T47D (cell line): ENCODE data around the gene SIX5.
A peak's percentile ranks its signal among the peaks of the same experiment; 100 is the strongest.

Experiments
- DNase-seq, 2 experiments: peaks; one replicate each; pipeline versions ENCODE4 v3.0.0 to v3.0.0-alpha.2; 2011 to 2012; ENCODE audit warnings: low read depth in 1 of 2, low spot score in 1 of 2
- JUND ChIP-seq: IDR thresholded peaks from 2 replicates; pipeline ENCODE4 v1.6.1; 2012; ENCODE audit warnings: low read depth
- in situ Hi-C: cut with HindIII; loops from 2 replicates; pipeline ENCODE4 v1.10.0; 2016; ENCODE audit warnings: low sequenced_read_pairs, low pct_unique_long_range_greater_than_20kb

The SIX5 gene

DNA sequence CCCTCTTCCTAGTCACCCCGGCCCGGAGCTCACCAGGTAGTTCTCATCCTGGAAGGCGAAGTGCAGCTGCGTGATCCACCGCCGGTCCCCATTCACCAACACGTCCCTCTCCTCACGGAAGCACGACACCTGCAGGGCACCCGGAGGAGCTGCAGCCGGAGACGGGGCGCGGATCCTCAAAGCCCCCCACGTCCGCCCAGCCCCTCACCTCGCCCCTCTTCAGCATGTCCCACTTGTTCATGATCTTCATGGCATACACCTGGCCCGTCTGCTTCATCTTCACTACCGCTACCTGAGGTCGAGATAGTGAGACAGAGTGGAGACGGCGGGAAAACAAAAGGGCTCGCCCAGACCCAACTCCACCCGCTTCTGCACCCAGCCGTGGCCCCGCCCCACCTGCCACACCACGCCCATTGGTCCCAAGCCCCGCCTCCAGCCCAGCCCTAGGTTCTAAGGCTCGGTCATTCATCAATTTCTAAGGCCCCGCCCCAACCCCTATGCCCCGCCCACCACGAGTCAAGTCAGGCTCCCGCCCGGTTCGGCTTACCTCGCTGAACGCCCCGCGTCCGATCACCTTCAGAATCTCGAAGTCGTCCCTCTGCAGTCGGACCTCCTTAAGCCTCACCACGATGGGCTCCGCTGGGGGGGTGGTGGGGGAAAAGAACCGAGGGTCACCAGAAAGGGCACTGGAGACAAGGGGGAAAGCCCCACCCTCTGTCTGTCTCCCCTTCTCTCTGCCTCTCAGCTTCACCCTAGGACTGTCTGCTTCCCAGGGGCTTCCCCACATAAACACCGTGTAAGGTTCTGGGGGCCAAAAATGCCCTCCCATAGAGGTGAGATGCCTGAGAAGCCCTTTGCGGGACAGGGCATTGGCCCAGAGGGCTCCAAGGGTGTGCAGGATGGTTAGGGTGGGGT is 10.4 kb upstream of the SIX5 start:
- peak; percentile 83 to 94 for DNase-seq
- TF ChIP-seq JUND = no peak
- in situ Hi-C loops = no loop called here

DNA sequence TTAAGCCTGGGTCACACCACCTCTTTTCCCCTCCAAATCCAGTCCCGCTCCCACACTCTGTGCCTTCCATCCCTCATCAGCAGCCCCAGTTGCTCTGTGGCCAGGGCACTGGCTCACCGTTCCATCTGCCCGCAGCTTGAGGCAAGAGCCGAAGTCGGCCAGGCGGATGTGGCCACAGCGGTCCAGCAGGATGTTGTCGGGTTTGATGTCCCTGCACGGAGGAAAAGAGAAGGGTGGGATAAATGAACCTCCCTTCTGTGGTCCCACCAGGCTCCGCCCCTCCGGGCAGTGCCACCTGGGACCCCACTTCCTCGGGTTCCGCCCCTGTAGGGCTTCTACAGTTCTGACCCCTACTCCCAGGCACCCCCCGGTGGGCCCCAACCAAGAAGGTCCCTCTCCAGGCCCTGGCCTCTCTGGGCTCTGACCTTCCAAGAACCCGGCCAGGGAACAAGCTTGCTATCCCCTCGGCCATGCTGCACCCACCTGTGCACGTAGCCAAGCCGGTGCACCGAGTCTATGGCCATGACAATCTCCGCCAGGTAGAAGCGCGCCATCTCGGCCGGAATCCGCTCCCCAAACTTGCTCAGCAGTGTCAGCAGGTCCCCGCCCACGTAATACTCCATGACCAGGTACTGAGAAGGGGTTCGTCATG is 9.1 kb upstream of the SIX5 start:
- in situ Hi-C loops = no loop called here
- DNase-seq = no peak
- no peak for TF ChIP-seq JUND

DNA sequence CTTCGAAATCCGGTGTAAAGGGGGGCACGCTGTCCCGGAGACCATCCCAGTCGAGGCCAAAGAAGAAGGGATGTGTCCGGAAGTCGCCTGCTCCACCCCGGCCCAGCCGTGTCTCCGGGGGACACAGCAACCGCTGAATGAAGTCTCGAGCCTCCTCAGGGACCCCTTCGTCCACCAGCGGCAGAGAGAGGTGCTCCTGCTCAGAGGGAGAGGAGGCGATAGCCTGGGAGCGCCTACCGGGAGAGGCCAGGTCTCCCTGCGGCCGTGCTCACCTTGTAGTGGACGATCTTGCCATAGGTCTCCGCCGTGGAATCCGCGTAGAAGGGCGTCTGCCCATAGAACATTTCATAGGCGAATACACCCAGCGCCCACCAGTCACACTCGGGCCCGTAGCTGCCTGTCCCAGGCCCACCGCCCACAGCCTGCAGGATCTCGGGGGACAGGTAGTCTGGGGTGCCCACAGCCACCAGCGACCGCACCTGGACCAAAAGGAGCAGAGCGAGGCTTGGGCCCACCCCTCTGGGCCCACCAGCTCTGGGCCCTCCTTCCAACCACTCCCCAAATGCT is 8.4 kb upstream of the SIX5 start:
- in situ Hi-C loops = no loop called here
- no peak for DNase-seq
- no peak for TF ChIP-seq JUND

DNA sequence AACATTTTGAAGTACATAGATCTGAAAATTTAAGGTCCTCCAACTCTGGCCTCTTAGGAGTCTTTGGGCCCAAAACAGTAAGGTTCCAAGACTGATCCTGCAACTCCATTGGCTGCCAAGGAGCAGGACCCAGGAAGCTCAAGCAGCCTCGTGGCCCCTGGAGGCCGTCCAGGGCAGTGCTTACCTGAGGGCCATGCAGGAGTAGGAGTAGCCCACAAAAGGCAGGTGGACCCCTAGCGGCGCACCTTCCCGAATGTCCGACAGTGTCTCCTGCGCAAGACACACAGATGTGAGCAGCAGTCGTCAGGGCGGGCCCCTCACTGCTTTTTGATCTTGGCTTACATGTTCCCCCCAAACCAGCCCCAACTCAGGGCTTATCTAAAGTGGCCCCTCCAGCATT is 5.7 kb upstream of the SIX5 start:
- in situ Hi-C loops = no loop called here

GRCh38 chr19:45773384-45773783 is 4.3 kb upstream of the SIX5 start:
- in situ Hi-C loops = no loop called here
- no peak for DNase-seq
- TF ChIP-seq JUND = no peak

More for the DNA sequence above, 5.7 kb upstream of the SIX5 start:
- no peak for TF ChIP-seq JUND
- peak in 1 of 2 experiments; percentile 35 for DNase-seq

- in situ Hi-C loops = no loop called here
- TF ChIP-seq JUND = no peak
- no peak for DNase-seq
Observed at GRCh38 chr19:45772912-45773311, 3.9 kb upstream of the SIX5 start.

- in situ Hi-C loops = no loop called here
- DNase-seq = no peak
- no peak for TF ChIP-seq JUND
Observed at GRCh38 chr19:45772130-45772840, 3.2 kb upstream of the SIX5 start.

DNA sequence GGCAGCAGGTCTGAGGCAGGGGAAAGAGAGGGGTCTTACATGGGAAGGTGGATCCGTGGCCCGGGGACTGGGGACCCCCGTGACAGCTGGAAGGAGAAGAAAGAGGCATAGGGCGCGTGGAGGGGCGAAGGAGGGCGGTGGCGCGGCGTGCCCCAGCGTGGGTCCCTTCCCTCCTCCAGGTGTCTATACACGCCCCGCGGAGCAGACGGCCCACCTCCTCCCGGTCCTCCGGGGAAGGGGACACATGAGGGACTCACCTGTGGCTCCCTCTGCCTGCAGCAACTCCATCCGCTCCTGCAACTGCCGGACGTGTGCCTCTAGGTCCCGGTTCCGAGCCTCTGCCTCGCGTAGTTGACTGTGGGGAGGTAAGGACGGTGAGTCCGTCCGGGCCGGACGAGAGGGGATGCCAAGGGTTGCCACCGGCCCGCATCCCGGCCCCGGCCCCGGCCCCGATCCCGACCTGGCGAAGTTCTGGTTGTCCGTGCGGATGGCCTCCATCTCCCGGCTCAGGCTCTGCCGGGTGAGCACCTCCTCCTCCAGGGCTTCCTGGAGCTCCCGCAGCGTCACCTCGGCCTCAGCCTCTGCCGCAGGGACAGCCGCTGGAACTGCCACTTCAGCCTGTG is 2.4 kb upstream of the SIX5 start:
- TF ChIP-seq JUND = no peak

GRCh38 chr19:45770192-45771101 is 1.4 kb upstream of the SIX5 start:
- DNase-seq = peak; percentile 94 to 98
- no peak for TF ChIP-seq JUND
- in situ Hi-C loops = no loop called here

More for the DNA sequence above, 2.4 kb upstream of the SIX5 start:
- no peak for DNase-seq
- in situ Hi-C loops = no loop called here

DNA sequence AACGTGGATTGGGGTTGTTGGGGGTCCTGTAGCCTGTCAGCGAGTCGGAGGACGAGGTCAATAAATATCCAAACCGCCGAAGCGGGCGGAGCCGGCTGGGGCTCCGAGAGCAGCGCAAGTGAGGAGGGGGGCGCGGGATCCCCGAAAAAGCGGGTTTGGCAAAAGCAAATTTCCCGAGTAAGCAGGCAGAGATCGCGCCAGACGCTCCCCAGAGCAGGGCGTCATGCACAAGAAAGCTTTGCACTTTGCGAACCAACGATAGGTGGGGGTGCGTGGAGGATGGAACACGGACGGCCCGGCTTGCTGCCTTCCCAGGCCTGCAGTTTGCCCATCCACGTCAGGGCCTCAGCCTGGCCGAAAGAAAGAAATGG is 754 bp upstream of the SIX5 start:
- in situ Hi-C loops = no loop called here
- peak in 1 of 2 experiments; percentile 54 for DNase-seq
- TF ChIP-seq JUND = no peak

- in situ Hi-C loops = no loop called here
- peak; percentile 24 to 64 for DNase-seq
- TF ChIP-seq JUND = no peak
Observed at GRCh38 chr19:45768655-45768983, 433 bp downstream of the SIX5 start.
